NCI-H2107 treated with DMSO at 0.1 percent for 48 hours (cell line): ENCODE results near the gene CAPN12.

Source experiments
- DNase-seq: peaks from one replicate; lab custom pipeline; 2025; ENCODE audit not compliant: unreplicated experiment; lab: John Stamatoyannopoulos, UW

The CAPN12 gene

GRCh38 chr19:38710928-38711725, 33.1 kb downstream of the CAPN12 start:
- no peak for DNase-seq

- DNase-seq, result no peak
These were observed 33.9 kb downstream of the CAPN12 start for GRCh38 chr19:38710416-38710702.

- no peak for DNase-seq
These were observed 34.4 kb downstream of the CAPN12 start for GRCh38 chr19:38709671-38710415.

GRCh38 chr19:38709119-38709518, 35.2 kb downstream of the CAPN12 start:
- DNase-seq, result no peak

GRCh38 chr19:38708413-38709024, 35.8 kb downstream of the CAPN12 start:
- no peak for DNase-seq

- DNase-seq, result no peak
These were observed 36.7 kb downstream of the CAPN12 start for GRCh38 chr19:38707512-38708114.

- no peak for DNase-seq
These were observed 37.3 kb downstream of the CAPN12 start for GRCh38 chr19:38706792-38707511.

GRCh38 chr19:38705197-38706019, 38.9 kb downstream of the CAPN12 start:
- no peak for DNase-seq

- no peak for DNase-seq
These were observed 39.7 kb downstream of the CAPN12 start for GRCh38 chr19:38704488-38705026.

- DNase-seq, result no peak
These were observed 40.8 kb downstream of the CAPN12 start for GRCh38 chr19:38703509-38703908.

- DNase-seq, result peak; percentile 20
These were observed 42.0 kb downstream of the CAPN12 start for GRCh38 chr19:38702278-38702677.

GRCh38 chr19:38701455-38702063, 42.7 kb downstream of the CAPN12 start:
- no peak for DNase-seq

GRCh38 chr19:38700902-38701454, 43.3 kb downstream of the CAPN12 start:
- DNase-seq, result peak; percentile 45

GRCh38 chr19:38700350-38700901, 43.8 kb downstream of the CAPN12 start:
- peak; percentile 56 for DNase-seq

- DNase-seq, result no peak
These were observed 44.5 kb downstream of the CAPN12 start for GRCh38 chr19:38699647-38700349.

- DNase-seq, result no peak
These were observed 45.3 kb downstream of the CAPN12 start for GRCh38 chr19:38699027-38699346.

GRCh38 chr19:38698225-38699026, 45.8 kb downstream of the CAPN12 start:
- no peak for DNase-seq

- no peak for DNase-seq
These were observed 46.6 kb downstream of the CAPN12 start for GRCh38 chr19:38697641-38698071.
